ENCODE measurements around the gene LGR4. TPM values are rescaled to one million over a fixed set of nuclear protein-coding genes. Genes with fewer than 3 reads are reported as not detected.

LGR4 gene
- total and polyA plus RNA-seq, 8 donors = 23.4 to 73.0 (median 54.5) TPM

DNA sequence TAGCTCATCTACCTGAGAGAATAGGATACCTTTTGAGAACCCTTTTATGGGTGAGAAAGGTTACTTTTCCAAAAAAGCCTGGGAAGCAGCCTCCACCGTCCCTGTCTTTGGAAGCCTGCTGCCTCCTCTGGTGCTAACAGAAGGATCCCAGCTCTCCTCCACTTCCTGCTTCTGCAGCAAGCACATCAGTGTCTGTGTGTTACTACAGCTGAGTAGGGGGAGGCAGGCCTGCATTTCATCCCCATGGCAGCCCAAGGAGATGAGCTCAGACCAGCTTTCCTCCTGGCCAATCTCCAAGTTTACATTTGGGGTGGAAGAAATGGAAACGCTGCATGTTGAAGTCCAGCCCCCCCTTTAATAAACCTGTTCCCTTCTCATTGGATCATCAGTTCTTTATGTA is 102.2 kb downstream of the LGR4 start:
- no peak overlapping the region for H3K4me3 ChIP-seq
- no peak overlapping the region for H3K27ac ChIP-seq
- DNase-seq (no peak), FAIRE-seq (no peak), ATAC-seq (no peak)
- TF ChIP-seq, protein P1, sequence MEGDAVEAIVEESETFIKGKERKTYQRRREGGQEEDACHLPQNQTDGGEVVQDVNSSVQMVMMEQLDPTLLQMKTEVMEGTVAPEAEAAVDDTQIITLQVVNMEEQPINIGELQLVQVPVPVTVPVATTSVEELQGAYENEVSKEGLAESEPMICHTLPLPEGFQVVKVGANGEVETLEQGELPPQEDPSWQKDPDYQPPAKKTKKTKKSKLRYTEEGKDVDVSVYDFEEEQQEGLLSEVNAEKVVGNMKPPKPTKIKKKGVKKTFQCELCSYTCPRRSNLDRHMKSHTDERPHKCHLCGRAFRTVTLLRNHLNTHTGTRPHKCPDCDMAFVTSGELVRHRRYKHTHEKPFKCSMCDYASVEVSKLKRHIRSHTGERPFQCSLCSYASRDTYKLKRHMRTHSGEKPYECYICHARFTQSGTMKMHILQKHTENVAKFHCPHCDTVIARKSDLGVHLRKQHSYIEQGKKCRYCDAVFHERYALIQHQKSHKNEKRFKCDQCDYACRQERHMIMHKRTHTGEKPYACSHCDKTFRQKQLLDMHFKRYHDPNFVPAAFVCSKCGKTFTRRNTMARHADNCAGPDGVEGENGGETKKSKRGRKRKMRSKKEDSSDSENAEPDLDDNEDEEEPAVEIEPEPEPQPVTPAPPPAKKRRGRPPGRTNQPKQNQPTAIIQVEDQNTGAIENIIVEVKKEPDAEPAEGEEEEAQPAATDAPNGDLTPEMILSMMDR (IDR thresholded peaks at IDR 0.05) = no peak
- H3K4me1 ChIP-seq = peaks cover 23 to 47% (median 47%) of the 10 kb centered on the region in 3 donors
- intact Hi-C loops (cut with DNase I) = loop anchor here (10.0 kb wide), 1 partner anchor 94 kb away; no protein-coding TSS in a partner anchor
- no peaks in the 10 kb centered on the region for H3K27me3 ChIP-seq
- 53 to 73% methylated on average over 2 of the region's 2 CpGs for WGBS, 2 donors
- no peaks in the 10 kb centered on the region for H3K9me3 ChIP-seq
- H3K36me3 ChIP-seq = peaks cover 0 to 27% (median 3%) of the 10 kb centered on the region in 3 donors

DNA sequence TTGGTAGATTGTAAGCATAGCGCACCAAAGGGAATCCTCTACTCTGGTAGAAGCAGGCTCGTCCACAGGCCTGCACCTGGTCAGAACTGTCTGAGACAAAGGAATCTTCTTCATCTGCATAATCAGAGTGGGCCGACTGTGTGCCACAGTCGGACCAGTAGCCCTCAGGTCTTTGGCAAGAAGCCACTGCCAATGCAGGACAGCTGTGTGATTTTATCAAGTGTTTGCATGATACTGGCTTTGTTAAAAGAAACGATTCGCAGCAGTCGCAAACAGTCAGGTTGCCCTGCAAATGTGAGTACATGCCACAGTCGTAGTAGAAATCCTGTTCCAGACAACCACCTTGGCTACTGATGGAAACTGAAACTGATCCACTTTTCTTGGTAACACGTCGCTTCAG is 104.7 kb downstream of the LGR4 start:
- ATAC-seq (no peak), DNase-seq (no peak), FAIRE-seq (no peak)
- intact Hi-C loops (cut with DNase I) = no loop called here
- Histone ChIP-seq H3K4me3 (no peak overlapping the region), H3K36me3 (peaks cover 0 to 27% (median 3%) of the 10 kb centered on the region in 3 donors), H3K27ac (no peak overlapping the region), H3K4me1 (peaks cover 18 to 34% (median 22%) of the 10 kb centered on the region in 3 donors), H3K27me3 (no peaks in the 10 kb centered on the region), H3K9me3 (no peaks in the 10 kb centered on the region)
- TF ChIP-seq, protein P1 (IDR thresholded peaks at IDR 0.05) = no peak
- WGBS, 2 donors = 48 to 53% methylated on average over 10 of the region's 10 CpGs

DNA sequence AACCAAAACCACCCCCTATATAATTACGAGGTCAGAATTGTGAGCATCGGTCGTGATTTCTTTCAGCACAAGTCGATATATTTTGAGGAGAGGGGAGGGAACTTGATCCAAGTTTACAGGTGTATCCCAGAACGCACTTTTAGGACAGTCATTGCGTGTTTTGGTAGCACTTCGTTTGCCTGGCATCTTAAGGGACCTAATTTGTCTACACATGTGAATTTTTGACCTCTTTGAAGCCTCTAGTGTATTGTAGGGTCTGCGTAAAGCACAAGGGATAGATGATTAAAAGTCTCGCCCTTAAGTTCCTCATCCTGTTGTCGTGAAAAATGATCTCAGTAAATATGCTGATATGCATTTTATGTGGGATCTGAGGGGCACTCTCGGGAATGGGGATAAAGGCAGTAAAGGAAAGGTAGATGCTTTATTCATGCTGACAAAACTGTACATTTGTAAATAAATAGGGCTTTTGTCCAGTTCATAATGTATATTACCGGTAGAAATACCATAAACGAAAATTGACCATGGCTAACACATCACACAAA is 108.9 kb downstream of the LGR4 start:
- no peaks in the 10 kb centered on the region for H3K27me3 ChIP-seq
- FAIRE-seq (no peak), DNase-seq (no peak), ATAC-seq (peak in 2 of 4 donors; percentile 2 to 6)
- peaks cover 0 to 5% (median 0%) of the 10 kb centered on the region in 3 donors for H3K36me3 ChIP-seq
- peak overlapping the region; percentile 51 to 76 (median 58) for H3K4me3 ChIP-seq
- intact Hi-C loops (cut with DNase I) = no loop called here
- 25 to 27% methylated on average over 13 of the region's 13 CpGs for WGBS, 2 donors
- H3K4me1 ChIP-seq = peaks cover 6 to 23% (median 7%) of the 10 kb centered on the region in 3 donors
- peak overlapping the region; percentile 2 to 78 (median 55) for H3K27ac ChIP-seq
- TF ChIP-seq, protein P1 (IDR thresholded peaks at IDR 0.05) = no peak
- no peaks in the 10 kb centered on the region for H3K9me3 ChIP-seq

DNA sequence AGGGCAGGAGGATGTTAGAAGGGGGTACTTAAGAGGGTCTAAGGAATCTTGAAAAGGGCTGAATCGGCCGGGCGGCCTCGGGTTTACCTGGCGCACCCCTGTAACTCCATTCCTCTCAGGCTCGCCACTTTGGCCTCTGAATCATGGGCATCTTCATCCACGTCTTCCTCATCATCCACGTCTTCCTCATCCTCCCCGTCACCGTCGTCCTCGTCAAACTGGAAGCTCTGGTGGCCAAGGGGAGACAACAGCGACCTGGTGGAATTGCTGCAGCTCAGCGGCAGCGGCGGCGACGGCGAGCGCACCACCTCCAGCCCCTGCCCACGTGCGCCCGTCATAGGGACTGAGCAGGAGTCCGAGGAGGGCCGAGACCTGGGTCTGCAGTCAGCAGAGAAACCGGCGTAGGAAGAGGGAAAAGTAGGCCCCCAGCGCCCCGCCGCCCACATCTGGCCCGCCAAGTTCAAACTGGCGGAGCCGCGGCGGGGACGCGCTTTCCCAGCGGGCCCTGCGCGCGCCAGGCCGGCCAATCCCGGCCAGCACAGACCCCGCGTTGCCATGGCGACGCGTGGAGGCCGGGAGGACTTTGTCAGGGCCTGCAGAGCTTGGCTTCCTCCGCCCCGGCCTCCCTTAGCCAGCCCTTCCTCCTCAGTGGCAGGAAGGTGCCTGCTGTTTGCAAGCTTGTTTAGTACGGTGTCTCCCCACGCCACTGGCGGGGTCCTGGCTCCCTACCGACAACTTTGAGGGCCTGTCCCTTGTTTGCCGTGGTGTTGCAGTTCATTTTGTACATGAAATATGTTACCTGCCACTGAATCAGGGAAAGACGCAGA is 109.6 kb downstream of the LGR4 start, which contains the start of gene CCDC34:
Gene CCDC34, minus strand, starts transcription at position 467 of the 827 bp plus-strand sequence. Its CDS starts 21 bp downstream, at position 446.
- no peaks in the 10 kb centered on the region for H3K9me3 ChIP-seq
- peak within 1 kb of the TSS; percentile 51 to 76 (median 58) for H3K4me3 ChIP-seq
- FAIRE-seq (no peak), ATAC-seq (peak; percentile 97 to 99 (median 98)), DNase-seq (peak; percentile 90 to 99 (median 92))
- no peaks in the 10 kb centered on the region for H3K27me3 ChIP-seq
- peaks cover 6 to 17% (median 7%) of the 10 kb centered on the region in 3 donors for H3K4me1 ChIP-seq
- H3K27ac ChIP-seq = peak within 1 kb of the TSS; percentile 2 to 78 (median 55)
- intact Hi-C loops (cut with DNase I) = no loop called here
- WGBS, 2 donors = 1 to 3% methylated on average over 57 of the region's 57 CpGs
- TF ChIP-seq, protein P1 (IDR thresholded peaks at IDR 0.05) = no peak
- H3K36me3 ChIP-seq = peaks cover 0 to 4% (median 0%) of the 10 kb centered on the region in 3 donors

Measured in pancreas (tissue), 10 donors.